ENCODE measurements around the gene HEXD.

Gene HEXD

DNA sequence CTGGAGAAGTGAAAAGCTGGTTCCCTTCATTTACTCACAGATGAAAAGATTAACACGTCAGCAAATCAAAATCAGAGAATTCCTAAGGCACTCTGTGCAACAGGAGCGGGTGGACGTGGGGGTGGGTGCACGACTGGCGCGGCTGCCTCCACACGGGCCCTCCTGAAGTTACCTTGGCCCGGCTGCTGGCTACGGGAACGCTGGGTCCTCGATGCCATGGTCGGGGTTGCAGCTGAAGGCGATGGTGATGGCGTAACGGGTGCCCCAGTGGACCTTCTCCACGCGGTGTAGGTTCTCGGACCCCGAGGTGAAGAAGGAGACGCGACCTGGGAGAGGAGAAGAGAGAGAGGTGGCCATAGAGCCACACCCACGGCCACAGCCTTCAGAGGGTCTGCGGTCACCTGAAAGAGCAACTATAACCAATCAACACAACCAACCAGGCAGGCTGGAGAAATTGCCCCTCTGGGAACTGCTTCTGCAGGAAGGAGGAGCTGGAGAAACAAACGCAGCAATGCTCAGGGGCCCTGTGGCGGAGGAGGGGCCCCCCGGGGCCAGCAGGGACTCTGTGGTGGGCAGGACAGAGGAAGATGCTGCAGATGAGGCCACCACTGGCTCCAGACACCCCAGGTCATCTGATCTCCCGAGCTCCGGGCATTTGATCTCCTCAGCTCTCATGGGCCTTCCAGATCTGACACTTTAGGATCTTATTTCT is 25.8 kb upstream of the HEXD start:
- H3K4me3 ChIP-seq (ENCODE audit: low read depth, low read length) = no peak overlapping the region
- ChIA-PET POLR2A (no interaction called here), CTCF (interaction anchor here (1.5 kb wide), 1 partner anchor 22 kb away, joined by 4 read pairs; no protein-coding TSS in a partner anchor)
- DNase-seq (ENCODE audit: low read depth, low spot score) = no peak
- no peak for TF ChIP-seq CTCF (IDR thresholded peaks at IDR 0.05; ENCODE audit: insufficient read depth, low read length, missing control alignments)

- CTCF ChIA-PET = interaction anchor here (1.5 kb wide), 1 partner anchor 22 kb away, joined by 4 read pairs; no protein-coding TSS in a partner anchor
- no peak for TF ChIP-seq CTCF (IDR thresholded peaks at IDR 0.05; ENCODE audit: insufficient read depth, low read length, missing control alignments)
- POLR2A ChIA-PET = no interaction called here
- H3K4me3 ChIP-seq (ENCODE audit: low read depth, low read length) = no peak overlapping the region
- no peak for DNase-seq (ENCODE audit: low read depth, low spot score)
Observed at GRCh38 chr17:82392941-82393340, 25.2 kb upstream of the HEXD start.

- no peak for TF ChIP-seq CTCF (IDR thresholded peaks at IDR 0.05; ENCODE audit: insufficient read depth, low read length, missing control alignments)
- ChIA-PET CTCF (interaction anchor here (0.9 to 1.3 kb wide), 3 partner anchors 19 to 44 kb away, joined by 3 to 5 read pairs (median 3); no protein-coding TSS in a partner anchor), POLR2A (no interaction called here)
- no peak overlapping the region for H3K4me3 ChIP-seq (ENCODE audit: low read depth, low read length)
- DNase-seq (ENCODE audit: low read depth, low spot score) = no peak
Observed at GRCh38 chr17:82394278-82394677, 23.9 kb upstream of the HEXD start.

DNA sequence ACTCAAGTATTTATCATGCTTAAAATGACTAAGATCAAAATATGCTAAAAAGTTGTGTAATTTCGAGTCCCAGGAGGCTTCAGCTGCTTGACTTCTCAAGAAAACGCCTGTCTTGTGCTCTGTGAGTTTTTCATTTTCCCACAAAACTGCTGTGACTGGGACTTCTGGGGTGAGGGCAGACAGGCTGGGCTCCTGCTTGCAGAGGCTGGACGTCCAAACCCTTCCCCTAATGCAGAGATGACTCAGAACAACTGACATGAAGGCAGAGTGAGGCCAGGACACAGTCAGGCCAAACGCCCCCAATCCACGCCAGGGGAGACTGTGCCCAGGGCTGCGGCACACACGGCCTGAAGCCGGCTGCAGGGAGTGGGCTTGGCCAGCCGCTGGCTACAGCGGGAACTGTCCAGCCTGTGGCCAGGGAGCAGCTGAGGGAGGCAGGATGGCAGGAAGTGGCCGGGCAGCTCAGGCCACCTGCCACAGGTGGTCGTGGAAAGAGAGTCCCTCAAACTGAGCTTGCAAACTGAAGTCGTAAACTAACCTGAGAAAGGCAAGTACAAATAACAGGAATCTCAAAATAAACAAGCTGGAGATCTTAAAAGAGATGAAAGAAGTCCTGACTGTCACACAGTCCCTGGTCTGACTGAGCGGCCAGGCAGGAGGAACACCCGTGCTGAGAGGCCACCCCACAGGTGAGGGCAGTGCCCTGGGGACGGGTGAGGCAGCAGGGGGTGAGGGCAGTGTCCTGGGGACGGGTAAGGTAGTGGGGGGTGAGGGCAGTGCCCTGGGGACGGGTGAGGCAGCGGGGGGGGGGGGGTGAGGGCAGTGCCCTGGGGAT is 21.3 kb upstream of the HEXD start:
- ChIA-PET POLR2A (no interaction called here), CTCF (no interaction called here)
- peak; percentile 90 for DNase-seq (ENCODE audit: low read depth, low spot score)
- TF ChIP-seq CTCF (IDR thresholded peaks at IDR 0.05; ENCODE audit: insufficient read depth, low read length, missing control alignments) = no peak
- no peak overlapping the region for H3K4me3 ChIP-seq (ENCODE audit: low read depth, low read length)

- DNase-seq (ENCODE audit: low read depth, low spot score) = no peak
- POLR2A ChIA-PET = no interaction called here
- no peak overlapping the region for H3K4me3 ChIP-seq (ENCODE audit: low read depth, low read length)
- CTCF ChIA-PET = interaction anchor here (0.8 to 2.8 kb wide), 2 partner anchors 16 to 109 kb away, joined by 3 to 10 read pairs; no protein-coding TSS in a partner anchor
- no peak for TF ChIP-seq CTCF (IDR thresholded peaks at IDR 0.05; ENCODE audit: insufficient read depth, low read length, missing control alignments)
Observed at GRCh38 chr17:82397449-82398335, 20.5 kb upstream of the HEXD start.

Measured in AG04449 (cell line).